Smooth muscle cell of the coronary artery (primary cell): Measurements from ENCODE around the gene NCR2. TPM values are rescaled to one million over a fixed set of nuclear protein-coding genes. Genes with fewer than 3 reads are reported as not detected.

Experiments
- total RNA-seq: library from RNA; depleted of rRNA; stranded (reverse); fragments of >200 nt; gene quantifications from 2 replicates; pipeline ENCODE4 v1.2.3, GENCODE V29; 2014; ENCODE audit warnings: low replicate concordance

NCR2 gene, protein sequence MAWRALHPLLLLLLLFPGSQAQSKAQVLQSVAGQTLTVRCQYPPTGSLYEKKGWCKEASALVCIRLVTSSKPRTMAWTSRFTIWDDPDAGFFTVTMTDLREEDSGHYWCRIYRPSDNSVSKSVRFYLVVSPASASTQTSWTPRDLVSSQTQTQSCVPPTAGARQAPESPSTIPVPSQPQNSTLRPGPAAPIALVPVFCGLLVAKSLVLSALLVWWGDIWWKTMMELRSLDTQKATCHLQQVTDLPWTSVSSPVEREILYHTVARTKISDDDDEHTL
- total RNA-seq, result not detected in 2 replicates

DNA sequence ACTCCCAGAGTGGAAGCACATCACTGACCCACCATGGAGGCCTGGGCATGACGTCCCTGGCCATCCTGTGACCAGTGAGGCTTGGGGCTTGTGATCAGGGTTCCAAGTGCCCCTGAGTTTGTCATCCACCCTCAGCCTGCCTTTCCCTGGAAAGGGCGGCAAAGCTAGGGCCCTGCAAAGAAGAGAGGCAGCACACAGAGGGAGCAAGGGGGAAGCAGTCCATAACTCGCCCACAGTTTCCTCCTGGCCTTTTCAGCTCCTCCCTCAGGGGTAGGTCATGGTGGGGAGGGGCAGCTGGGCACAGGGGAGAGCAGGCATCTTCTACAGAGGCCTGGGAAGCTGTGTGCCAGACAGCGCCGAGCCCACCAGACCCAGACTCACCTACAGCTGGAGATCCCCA, at the start of gene NCR2:
Gene NCR2, plus strand, starts transcription at position 313 of the 400 bp plus-strand sequence. CDS start 269 bp downstream, outside the sequence.

DNA sequence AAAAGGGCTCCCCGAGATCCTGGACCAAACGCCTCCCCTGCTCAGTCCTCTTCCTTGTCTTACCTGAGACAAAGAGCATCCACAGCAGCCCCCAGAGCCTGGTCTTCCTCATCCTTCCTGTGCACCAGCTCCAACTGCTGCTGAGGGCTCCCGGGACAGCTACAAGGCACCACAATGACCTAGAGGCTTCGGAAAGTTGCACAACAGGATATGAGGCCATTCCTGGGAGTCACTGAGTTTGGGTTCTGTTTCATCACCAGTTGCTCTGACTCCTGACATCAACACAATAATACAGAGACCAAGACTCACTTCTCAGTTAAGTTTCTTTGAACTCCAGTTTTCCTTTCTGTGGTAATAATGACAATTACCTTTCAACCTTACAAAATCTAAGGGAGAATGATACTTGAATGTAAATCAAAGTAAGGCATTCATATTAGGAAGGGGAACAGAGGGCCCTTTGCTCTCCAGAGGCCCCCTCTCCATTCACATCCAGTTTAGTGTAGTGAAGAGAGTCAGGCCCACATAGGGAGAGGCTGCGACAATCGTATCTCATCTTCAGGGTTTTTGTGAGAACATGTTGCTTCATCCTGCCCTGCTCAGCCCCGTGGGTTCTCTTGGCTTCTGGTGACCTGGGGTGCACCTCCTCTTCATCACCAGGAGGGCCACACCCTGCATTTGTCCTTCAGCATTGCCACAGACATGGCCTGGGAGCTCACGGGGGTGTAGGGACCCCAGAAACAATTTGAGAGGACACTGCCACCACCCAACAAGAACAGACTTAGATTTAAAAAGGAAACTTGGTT, 48.7 kb upstream of the NCR2 start, which contains the start of gene TREM1:
Gene TREM1, minus strand, starts transcription at position 139 of the 803 bp plus-strand sequence. Its CDS starts 27 bp downstream, at position 112.

Other genes starting within 250 kb of the NCR2 start
- gene TREML1, start 181.3 kb upstream of the NCR2 start, total RNA-seq, result not detected in 2 replicates
- gene TREM2, start 172.5 kb upstream of the NCR2 start, total RNA-seq, result 0.12 TPM in 1 of 2 replicates, not detected in the other
- not detected in 2 replicates for gene TREML2, start 134.5 kb upstream of the NCR2 start, total RNA-seq
- gene TREML4, start 107.3 kb upstream of the NCR2 start, total RNA-seq, result not detected in 2 replicates
- 1.5 TPM in 1 of 2 replicates, not detected in the other for gene TREM1, start 48.9 kb upstream of the NCR2 start, total RNA-seq
- 0.59 and 1.9 TPM in 2 replicates for gene FOXP4, start 210.8 kb downstream of the NCR2 start, total RNA-seq